KOPT-K1 (cell line): ENCODE measurements around the gene ZNF175.

Source experiments
- H3K27ac ChIP-seq: fragments of 200-600 bp; sonication (generic); 2 replicates; pipeline ENCODE4 v1.5.1; 2016; ENCODE audit warnings: antibody characterized with exemption, mild to moderate bottlenecking, low read depth, low read length; ENCODE audit not compliant: poor library complexity, severe bottlenecking
- H3K36me3 ChIP-seq: fragments of 200-600 bp; sonication (generic); 2 replicates; pipeline ENCODE4 v1.5.1; 2017; ENCODE audit warnings: antibody characterized with exemption, mild to moderate bottlenecking, low read length, moderate library complexity; ENCODE audit not compliant: insufficient read depth
- H3K9me3 ChIP-seq: fragments of 200-600 bp; sonication (generic); 2 replicates; pipeline ENCODE4 v1.5.1; 2017; ENCODE audit warnings: antibody characterized with exemption, low read length, mild to moderate bottlenecking; ENCODE audit not compliant: insufficient read depth, poor library complexity, severe bottlenecking

The ZNF175 gene

GRCh38 chr19:51546650-51547396, 24.3 kb upstream of the ZNF175 start:
- Histone ChIP-seq H3K27ac (peak overlapping the region; percentile 98), H3K9me3 (no peaks in the 10 kb centered on the region)

GRCh38 chr19:51547397-51548212, 23.5 kb upstream of the ZNF175 start:
- H3K9me3 ChIP-seq, result no peaks in the 10 kb centered on the region
- no peaks in the 10 kb centered on the region for H3K36me3 ChIP-seq
- peak overlapping the region; percentile 98 for H3K27ac ChIP-seq

More at GRCh38 chr19:51546650-51547396, 24.3 kb upstream of the ZNF175 start:
- no peaks in the 10 kb centered on the region for H3K36me3 ChIP-seq

GRCh38 chr19:51548213-51548651, 22.9 kb upstream of the ZNF175 start:
- H3K27ac ChIP-seq, result peak overlapping the region; percentile 98
- no peaks in the 10 kb centered on the region for H3K36me3 ChIP-seq
- H3K9me3 ChIP-seq, result no peaks in the 10 kb centered on the region

- H3K27ac ChIP-seq, result peak overlapping the region; percentile 98
- H3K9me3 ChIP-seq, result no peaks in the 10 kb centered on the region
- no peaks in the 10 kb centered on the region for H3K36me3 ChIP-seq
Observed at GRCh38 chr19:51548891-51549305, 22.2 kb upstream of the ZNF175 start.

- Histone ChIP-seq H3K36me3 (no peaks in the 10 kb centered on the region), H3K27ac (peak overlapping the region; percentile 98), H3K9me3 (no peaks in the 10 kb centered on the region)
Observed at GRCh38 chr19:51549533-51550324, 21.4 kb upstream of the ZNF175 start.

GRCh38 chr19:51550848-51551672, 20.0 kb upstream of the ZNF175 start:
- Histone ChIP-seq H3K27ac (peak overlapping the region; percentile 55), H3K36me3 (no peaks in the 10 kb centered on the region), H3K9me3 (no peaks in the 10 kb centered on the region)

GRCh38 chr19:51551673-51552432, 19.2 kb upstream of the ZNF175 start:
- Histone ChIP-seq H3K9me3 (no peaks in the 10 kb centered on the region), H3K36me3 (no peaks in the 10 kb centered on the region), H3K27ac (peak overlapping the region; percentile 55)

GRCh38 chr19:51552608-51552995, 18.5 kb upstream of the ZNF175 start:
- Histone ChIP-seq H3K36me3 (no peaks in the 10 kb centered on the region), H3K27ac (no peak overlapping the region), H3K9me3 (no peaks in the 10 kb centered on the region)

- Histone ChIP-seq H3K27ac (no peak overlapping the region), H3K9me3 (no peaks in the 10 kb centered on the region)
Observed at GRCh38 chr19:51552996-51553725, 17.9 kb upstream of the ZNF175 start.

GRCh38 chr19:51559240-51559639, 11.8 kb upstream of the ZNF175 start:
- H3K9me3 ChIP-seq, result no peaks in the 10 kb centered on the region
- H3K36me3 ChIP-seq, result no peaks in the 10 kb centered on the region
- H3K27ac ChIP-seq, result no peak overlapping the region

More at GRCh38 chr19:51552996-51553725, 17.9 kb upstream of the ZNF175 start:
- H3K36me3 ChIP-seq, result no peaks in the 10 kb centered on the region

GRCh38 chr19:51560339-51560738, 10.7 kb upstream of the ZNF175 start:
- no peaks in the 10 kb centered on the region for H3K36me3 ChIP-seq
- no peaks in the 10 kb centered on the region for H3K9me3 ChIP-seq

GRCh38 chr19:51564791-51565190, 6.3 kb upstream of the ZNF175 start:
- Histone ChIP-seq H3K9me3 (no peaks in the 10 kb centered on the region), H3K36me3 (no peaks in the 10 kb centered on the region), H3K27ac (peak overlapping the region; percentile 60)

More at GRCh38 chr19:51560339-51560738, 10.7 kb upstream of the ZNF175 start:
- no peak overlapping the region for H3K27ac ChIP-seq

GRCh38 chr19:51565583-51565982, 5.5 kb upstream of the ZNF175 start:
- Histone ChIP-seq H3K9me3 (no peaks in the 10 kb centered on the region), H3K36me3 (no peaks in the 10 kb centered on the region), H3K27ac (peak overlapping the region; percentile 60)
